A673 (cell line): ENCODE measurements around the gene PCDHA13.

Source experiments
- CTCF ChIP-seq: fragments of 300-800, 200-600 bp; sonication (generic); conservative IDR thresholded peaks from 2 replicates; pipeline ENCODE4 v1.5.1; 2017; ENCODE audit warnings: low read depth, mild to moderate bottlenecking, antibody characterized with exemption, low read length, moderate library complexity, mixed read lengths
- EZH2 ChIP-seq: fragments of 200-600 bp; sonication (generic); IDR thresholded peaks from 2 replicates; pipeline ENCODE4 v1.6.1; 2017; ENCODE audit warnings: borderline replicate concordance, low read depth, mild to moderate bottlenecking, mixed read lengths, antibody characterized with exemption, low read length; ENCODE audit not compliant: poor library complexity, severe bottlenecking

- TF ChIP-seq CTCF (no peak), EZH2 (no peak)
Measured at GRCh38 chr5:140877262-140877581, 4.7 kb upstream of the PCDHA13 start.
